ENCODE results near the gene IQCE. TPM values are rescaled to one million over a fixed set of nuclear protein-coding genes. Genes with fewer than 3 reads are reported as not detected.

Gene IQCE
- total and polyA plus RNA-seq, 2 experiments from 2014 or later, result 14.7 to 14.9 TPM

GRCh38 chr7:2639181-2639681, 80.5 kb downstream of the IQCE start:
- Histone ChIP-seq H3K9me3 (ENCODE audit: low read depth) (no peaks in the 10 kb centered on the region), H3K27me3 (replicated peaks; ENCODE audit: insufficient read depth) (no peaks in the 10 kb centered on the region), H3K27ac (peak overlapping the region; percentile 75), H2AFZ (no peak overlapping the region), H3K4me2 (ENCODE audit: unreplicated experiment) (peak overlapping the region; percentile 44), H4K20me1 (ENCODE audit: insufficient read depth) (no peaks in the 10 kb centered on the region), H3K4me3 (no peak overlapping the region), H3K9ac (peak overlapping the region; percentile 75), H3F3A (ENCODE audit: insufficient read depth) (0 out of 2 replicates have a peak, but pooled peaks cover 5% of the 10 kb centered on the region), H3K4me1 (ENCODE audit: insufficient read depth) (peaks cover 42% of the 10 kb centered on the region), H3K79me2 (ENCODE audit: insufficient read depth) (peaks cover 66% of the 10 kb centered on the region), H3K9me2 (ENCODE audit: insufficient read depth) (no peaks in the 10 kb centered on the region), H3K36me3 (ENCODE audit: low read depth) (no peaks in the 10 kb centered on the region)
- 82 to 90% methylated on average over 23 to 24 of the region's 24 CpGs for WGBS, 2 experiments (ENCODE audit: low coverage in 1 of 2, low lambda C conversion rate in 2 of 2, missing lambda C conversion rate in 2 of 2)
- TF ChIP-seq EZH2phosphoT487 (IDR thresholded peaks at IDR 0.05; ENCODE audit: insufficient read depth, low read depth) (no peak), EZH2 (IDR thresholded peaks at IDR 0.05; ENCODE audit: insufficient read depth, poor library complexity, severe bottlenecking) (no peak)
- no peak for DNase-seq
- in situ Hi-C loops (cut with MboI), result no loop called here

- Histone ChIP-seq H3K36me3 (ENCODE audit: low read depth) (no peaks in the 10 kb centered on the region), H3F3A (ENCODE audit: insufficient read depth) (0 out of 2 replicates have a peak, but pooled peaks cover 5% of the 10 kb centered on the region), H3K9ac (no peak overlapping the region), H4K20me1 (ENCODE audit: insufficient read depth) (no peaks in the 10 kb centered on the region), H2AFZ (no peak overlapping the region), H3K27ac (no peak overlapping the region), H3K79me2 (ENCODE audit: insufficient read depth) (peaks cover 59% of the 10 kb centered on the region), H3K9me2 (ENCODE audit: insufficient read depth) (no peaks in the 10 kb centered on the region), H3K4me2 (ENCODE audit: unreplicated experiment) (no peak overlapping the region), H3K27me3 (replicated peaks; ENCODE audit: insufficient read depth) (no peaks in the 10 kb centered on the region), H3K4me3 (no peak overlapping the region), H3K9me3 (ENCODE audit: low read depth) (no peaks in the 10 kb centered on the region), H3K4me1 (ENCODE audit: insufficient read depth) (peaks cover 38% of the 10 kb centered on the region)
- WGBS, 2 experiments (ENCODE audit: low coverage in 1 of 2, low lambda C conversion rate in 2 of 2, missing lambda C conversion rate in 2 of 2), result 90% methylated on average over 32 to 36 of the region's 37 CpGs
- TF ChIP-seq EZH2phosphoT487 (IDR thresholded peaks at IDR 0.05; ENCODE audit: insufficient read depth, low read depth) (no peak), EZH2 (IDR thresholded peaks at IDR 0.05; ENCODE audit: insufficient read depth, poor library complexity, severe bottlenecking) (no peak)
- DNase-seq, result no peak
- in situ Hi-C loops (cut with MboI), result no loop called here
Measured at GRCh38 chr7:2639695-2640481, 81.1 kb downstream of the IQCE start.

GRCh38 chr7:2640482-2640830, 81.7 kb downstream of the IQCE start:
- H3K9me3 ChIP-seq (ENCODE audit: low read depth), result no peaks in the 10 kb centered on the region
- peak overlapping the region; percentile 82; the same call in 1 of the 2 replicates for H3K9ac ChIP-seq
- no peaks in the 10 kb centered on the region for H3K9me2 ChIP-seq (ENCODE audit: insufficient read depth)
- H3K27ac ChIP-seq, result peak overlapping the region; percentile 96; the same call in 1 of the 2 replicates
- H3F3A ChIP-seq (ENCODE audit: insufficient read depth), result 0 out of 2 replicates have a peak, but pooled peaks cover 5% of the 10 kb centered on the region
- H3K4me1 ChIP-seq (ENCODE audit: insufficient read depth), result peaks cover 40% of the 10 kb centered on the region
- no peaks in the 10 kb centered on the region for H3K36me3 ChIP-seq (ENCODE audit: low read depth)
- H2AFZ ChIP-seq, result no peak overlapping the region
- H3K27me3 ChIP-seq (replicated peaks; ENCODE audit: insufficient read depth), result no peaks in the 10 kb centered on the region
- in situ Hi-C loops (cut with MboI), result no loop called here
- peak overlapping the region; percentile 55 for H3K4me2 ChIP-seq (ENCODE audit: unreplicated experiment)
- TF ChIP-seq EZH2phosphoT487 (IDR thresholded peaks at IDR 0.05; ENCODE audit: insufficient read depth, low read depth) (no peak), EZH2 (IDR thresholded peaks at IDR 0.05; ENCODE audit: insufficient read depth, poor library complexity, severe bottlenecking) (no peak)
- no peaks in the 10 kb centered on the region for H4K20me1 ChIP-seq (ENCODE audit: insufficient read depth)
- 85 to 95% methylated on average over 4 to 11 of the region's 12 CpGs for WGBS, 2 experiments (ENCODE audit: low coverage in 1 of 2, low lambda C conversion rate in 2 of 2, missing lambda C conversion rate in 2 of 2)
- H3K4me3 ChIP-seq, result no peak overlapping the region
- no peak for DNase-seq
- peaks cover 53% of the 10 kb centered on the region for H3K79me2 ChIP-seq (ENCODE audit: insufficient read depth)

- Histone ChIP-seq H3K4me1 (ENCODE audit: insufficient read depth) (peaks cover 40% of the 10 kb centered on the region), H4K20me1 (ENCODE audit: insufficient read depth) (no peaks in the 10 kb centered on the region), H2AFZ (peak overlapping the region; percentile 30; the same call in 1 of the 2 replicates), H3K9me3 (ENCODE audit: low read depth) (no peaks in the 10 kb centered on the region), H3K9ac (peak overlapping the region; percentile 82), H3K79me2 (ENCODE audit: insufficient read depth) (peaks cover 49% of the 10 kb centered on the region), H3K36me3 (ENCODE audit: low read depth) (no peaks in the 10 kb centered on the region), H3K4me3 (peak overlapping the region; percentile 30), H3F3A (ENCODE audit: insufficient read depth) (0 out of 2 replicates have a peak, but pooled peaks cover 5% of the 10 kb centered on the region), H3K27ac (peak overlapping the region; percentile 96), H3K9me2 (ENCODE audit: insufficient read depth) (no peaks in the 10 kb centered on the region), H3K27me3 (replicated peaks; ENCODE audit: insufficient read depth) (no peaks in the 10 kb centered on the region), H3K4me2 (ENCODE audit: unreplicated experiment) (peak overlapping the region; percentile 55)
- 36 to 51% methylated on average over 8 to 9 of the region's 9 CpGs for WGBS, 2 experiments (ENCODE audit: low coverage in 1 of 2, low lambda C conversion rate in 2 of 2, missing lambda C conversion rate in 2 of 2)
- DNase-seq, result no peak
- TF ChIP-seq EZH2phosphoT487 (IDR thresholded peaks at IDR 0.05; ENCODE audit: insufficient read depth, low read depth) (no peak), EZH2 (IDR thresholded peaks at IDR 0.05; ENCODE audit: insufficient read depth, poor library complexity, severe bottlenecking) (no peak)
- in situ Hi-C loops (cut with MboI), result no loop called here
Measured at GRCh38 chr7:2640846-2641316, 82.1 kb downstream of the IQCE start.

Measured in GM23248 (cell line).